ENCODE data around the gene TTYH3.
"Not testable (repeated sequence)": the region's sequence is repeated elsewhere in the genome, so short reads cannot be mapped to it uniquely, and the experiment has no call there.

The TTYH3 gene

GRCh38 chr7:2603044-2603965 lies 28.5 kb upstream of the TTYH3 start:
- DNase-seq, result no peak

GRCh38 chr7:2604608-2605174 lies 27.1 kb upstream of the TTYH3 start:
- DNase-seq, result no peak

- DNase-seq, result no peak
These were observed 25.9 kb upstream of the TTYH3 start for GRCh38 chr7:2605608-2606538.

GRCh38 chr7:2606539-2606936 lies 25.2 kb upstream of the TTYH3 start:
- DNase-seq, result no peak

- no peak for DNase-seq
These were observed 24.5 kb upstream of the TTYH3 start for GRCh38 chr7:2607122-2607922.

- DNase-seq, result no peak
These were observed 23.6 kb upstream of the TTYH3 start for GRCh38 chr7:2607923-2608904.

GRCh38 chr7:2608921-2609411 lies 22.8 kb upstream of the TTYH3 start:
- no peak for DNase-seq

GRCh38 chr7:2609646-2610045 lies 22.1 kb upstream of the TTYH3 start:
- DNase-seq, result not testable (repeated sequence)

GRCh38 chr7:2610466-2610865 lies 21.3 kb upstream of the TTYH3 start:
- DNase-seq, result no peak

GRCh38 chr7:2610898-2611297 lies 20.9 kb upstream of the TTYH3 start:
- DNase-seq, result no peak

- no peak for DNase-seq
These were observed 20.4 kb upstream of the TTYH3 start for GRCh38 chr7:2611401-2611800.

GRCh38 chr7:2611922-2612321 lies 19.9 kb upstream of the TTYH3 start:
- DNase-seq, result no peak

- DNase-seq, result no peak
These were observed 19.2 kb upstream of the TTYH3 start for GRCh38 chr7:2612445-2613097.

GRCh38 chr7:2613098-2613930 lies 18.5 kb upstream of the TTYH3 start:
- no peak for DNase-seq

- peak; percentile 66 for DNase-seq
These were observed 17.7 kb upstream of the TTYH3 start for GRCh38 chr7:2613931-2614600.

GRCh38 chr7:2614631-2615330 lies 17.0 kb upstream of the TTYH3 start:
- peak; percentile 62 for DNase-seq

GRCh38 chr7:2616387-2617324 lies 15.1 kb upstream of the TTYH3 start:
- no peak for DNase-seq
